H1 (cell line): Measurements from ENCODE around the gene CDC27.

Experiments used
- ATF3 ChIP-seq: IDR thresholded peaks from 2 replicates; pipeline ENCODE4 v1.6.1; 2011; ENCODE audit warnings: low read depth, mild to moderate bottlenecking, low read length; ENCODE audit not compliant: insufficient read depth
- EP300 ChIP-seq, 2 experiments: IDR thresholded peaks; 1 replicate in 1 of 2; 2 replicates in 1 of 2; pipeline ENCODE4 v1.6.1; 2011 to 2012; ENCODE audit warnings: low read depth in 2 of 2, low read length in 2 of 2, mild to moderate bottlenecking in 2 of 2, borderline replicate concordance in 1 of 2, inconsistent platforms in 1 of 2, moderate library complexity in 1 of 2
- KDM1A ChIP-seq: fragments of 200-600, 300-600 bp; sonication (generic); IDR thresholded peaks from 2 replicates; pipeline ENCODE4 v1.7.1; 2016; ENCODE audit warnings: mild to moderate bottlenecking, low read length, borderline replicate concordance
- POLR2AphosphoS5 ChIP-seq: IDR thresholded peaks from 2 replicates; pipeline ENCODE4 v1.6.1; 2011; ENCODE audit warnings: low read depth, low read length
- SP2 ChIP-seq: IDR thresholded peaks from 2 replicates; pipeline ENCODE4 v1.6.1; 2012; ENCODE audit warnings: mild to moderate bottlenecking, low read length, inconsistent platforms
- ZNF274 ChIP-seq: IDR thresholded peaks from 2 replicates; pipeline ENCODE4 v1.7.0; 2012; ENCODE audit warnings: low read length, borderline replicate concordance; ENCODE audit errors: extremely low read depth
- TF ChIP-seq, protein P1 (sequence below), 3 experiments: IDR thresholded peaks; 1 replicate in 2 of 3; 2 replicates in 1 of 3; pipeline versions ENCODE4 v1.5.1 to v1.6.1; 2011; ENCODE audit warnings: low read length in 3 of 3, mild to moderate bottlenecking in 3 of 3, inconsistent platforms in 2 of 3, low read depth in 1 of 3, moderate library complexity in 1 of 3; ENCODE audit not compliant: insufficient read depth in 1 of 3; ENCODE audit errors: control extremely low read depth in 1 of 3
- TF ChIP-seq, protein P2 (sequence below): fragments of 300-600 bp; sonication (generic); IDR thresholded peaks from 2 replicates; pipeline ENCODE4 v1.7.1; 2012; ENCODE audit warnings: low read length, moderate library complexity, mild to moderate bottlenecking, inconsistent platforms; ENCODE audit not compliant: insufficient replicate concordance

GRCh38 chr17:47170710-47171109 lies 18.4 kb downstream of the CDC27 start:
- TF ChIP-seq EP300 (IDR thresholded peaks at IDR 0.05; ENCODE audit: borderline replicate concordance in 1 of 2, low read depth in 2 of 2, low read length in 2 of 2) (no peak), SP2 (no peak), KDM1A (peak; percentile 54; the same call in 1 of the 2 replicates), ATF3 (no peak), POLR2AphosphoS5 (no peak), ZNF274 (no peak)
- TF ChIP-seq, protein P1, sequence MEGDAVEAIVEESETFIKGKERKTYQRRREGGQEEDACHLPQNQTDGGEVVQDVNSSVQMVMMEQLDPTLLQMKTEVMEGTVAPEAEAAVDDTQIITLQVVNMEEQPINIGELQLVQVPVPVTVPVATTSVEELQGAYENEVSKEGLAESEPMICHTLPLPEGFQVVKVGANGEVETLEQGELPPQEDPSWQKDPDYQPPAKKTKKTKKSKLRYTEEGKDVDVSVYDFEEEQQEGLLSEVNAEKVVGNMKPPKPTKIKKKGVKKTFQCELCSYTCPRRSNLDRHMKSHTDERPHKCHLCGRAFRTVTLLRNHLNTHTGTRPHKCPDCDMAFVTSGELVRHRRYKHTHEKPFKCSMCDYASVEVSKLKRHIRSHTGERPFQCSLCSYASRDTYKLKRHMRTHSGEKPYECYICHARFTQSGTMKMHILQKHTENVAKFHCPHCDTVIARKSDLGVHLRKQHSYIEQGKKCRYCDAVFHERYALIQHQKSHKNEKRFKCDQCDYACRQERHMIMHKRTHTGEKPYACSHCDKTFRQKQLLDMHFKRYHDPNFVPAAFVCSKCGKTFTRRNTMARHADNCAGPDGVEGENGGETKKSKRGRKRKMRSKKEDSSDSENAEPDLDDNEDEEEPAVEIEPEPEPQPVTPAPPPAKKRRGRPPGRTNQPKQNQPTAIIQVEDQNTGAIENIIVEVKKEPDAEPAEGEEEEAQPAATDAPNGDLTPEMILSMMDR (IDR thresholded peaks at IDR 0.05; ENCODE audit: control extremely low read depth in 1 of 3, insufficient read depth in 1 of 3, low read depth in 1 of 3, low read length in 3 of 3) = no peak
- TF ChIP-seq, protein P2, sequence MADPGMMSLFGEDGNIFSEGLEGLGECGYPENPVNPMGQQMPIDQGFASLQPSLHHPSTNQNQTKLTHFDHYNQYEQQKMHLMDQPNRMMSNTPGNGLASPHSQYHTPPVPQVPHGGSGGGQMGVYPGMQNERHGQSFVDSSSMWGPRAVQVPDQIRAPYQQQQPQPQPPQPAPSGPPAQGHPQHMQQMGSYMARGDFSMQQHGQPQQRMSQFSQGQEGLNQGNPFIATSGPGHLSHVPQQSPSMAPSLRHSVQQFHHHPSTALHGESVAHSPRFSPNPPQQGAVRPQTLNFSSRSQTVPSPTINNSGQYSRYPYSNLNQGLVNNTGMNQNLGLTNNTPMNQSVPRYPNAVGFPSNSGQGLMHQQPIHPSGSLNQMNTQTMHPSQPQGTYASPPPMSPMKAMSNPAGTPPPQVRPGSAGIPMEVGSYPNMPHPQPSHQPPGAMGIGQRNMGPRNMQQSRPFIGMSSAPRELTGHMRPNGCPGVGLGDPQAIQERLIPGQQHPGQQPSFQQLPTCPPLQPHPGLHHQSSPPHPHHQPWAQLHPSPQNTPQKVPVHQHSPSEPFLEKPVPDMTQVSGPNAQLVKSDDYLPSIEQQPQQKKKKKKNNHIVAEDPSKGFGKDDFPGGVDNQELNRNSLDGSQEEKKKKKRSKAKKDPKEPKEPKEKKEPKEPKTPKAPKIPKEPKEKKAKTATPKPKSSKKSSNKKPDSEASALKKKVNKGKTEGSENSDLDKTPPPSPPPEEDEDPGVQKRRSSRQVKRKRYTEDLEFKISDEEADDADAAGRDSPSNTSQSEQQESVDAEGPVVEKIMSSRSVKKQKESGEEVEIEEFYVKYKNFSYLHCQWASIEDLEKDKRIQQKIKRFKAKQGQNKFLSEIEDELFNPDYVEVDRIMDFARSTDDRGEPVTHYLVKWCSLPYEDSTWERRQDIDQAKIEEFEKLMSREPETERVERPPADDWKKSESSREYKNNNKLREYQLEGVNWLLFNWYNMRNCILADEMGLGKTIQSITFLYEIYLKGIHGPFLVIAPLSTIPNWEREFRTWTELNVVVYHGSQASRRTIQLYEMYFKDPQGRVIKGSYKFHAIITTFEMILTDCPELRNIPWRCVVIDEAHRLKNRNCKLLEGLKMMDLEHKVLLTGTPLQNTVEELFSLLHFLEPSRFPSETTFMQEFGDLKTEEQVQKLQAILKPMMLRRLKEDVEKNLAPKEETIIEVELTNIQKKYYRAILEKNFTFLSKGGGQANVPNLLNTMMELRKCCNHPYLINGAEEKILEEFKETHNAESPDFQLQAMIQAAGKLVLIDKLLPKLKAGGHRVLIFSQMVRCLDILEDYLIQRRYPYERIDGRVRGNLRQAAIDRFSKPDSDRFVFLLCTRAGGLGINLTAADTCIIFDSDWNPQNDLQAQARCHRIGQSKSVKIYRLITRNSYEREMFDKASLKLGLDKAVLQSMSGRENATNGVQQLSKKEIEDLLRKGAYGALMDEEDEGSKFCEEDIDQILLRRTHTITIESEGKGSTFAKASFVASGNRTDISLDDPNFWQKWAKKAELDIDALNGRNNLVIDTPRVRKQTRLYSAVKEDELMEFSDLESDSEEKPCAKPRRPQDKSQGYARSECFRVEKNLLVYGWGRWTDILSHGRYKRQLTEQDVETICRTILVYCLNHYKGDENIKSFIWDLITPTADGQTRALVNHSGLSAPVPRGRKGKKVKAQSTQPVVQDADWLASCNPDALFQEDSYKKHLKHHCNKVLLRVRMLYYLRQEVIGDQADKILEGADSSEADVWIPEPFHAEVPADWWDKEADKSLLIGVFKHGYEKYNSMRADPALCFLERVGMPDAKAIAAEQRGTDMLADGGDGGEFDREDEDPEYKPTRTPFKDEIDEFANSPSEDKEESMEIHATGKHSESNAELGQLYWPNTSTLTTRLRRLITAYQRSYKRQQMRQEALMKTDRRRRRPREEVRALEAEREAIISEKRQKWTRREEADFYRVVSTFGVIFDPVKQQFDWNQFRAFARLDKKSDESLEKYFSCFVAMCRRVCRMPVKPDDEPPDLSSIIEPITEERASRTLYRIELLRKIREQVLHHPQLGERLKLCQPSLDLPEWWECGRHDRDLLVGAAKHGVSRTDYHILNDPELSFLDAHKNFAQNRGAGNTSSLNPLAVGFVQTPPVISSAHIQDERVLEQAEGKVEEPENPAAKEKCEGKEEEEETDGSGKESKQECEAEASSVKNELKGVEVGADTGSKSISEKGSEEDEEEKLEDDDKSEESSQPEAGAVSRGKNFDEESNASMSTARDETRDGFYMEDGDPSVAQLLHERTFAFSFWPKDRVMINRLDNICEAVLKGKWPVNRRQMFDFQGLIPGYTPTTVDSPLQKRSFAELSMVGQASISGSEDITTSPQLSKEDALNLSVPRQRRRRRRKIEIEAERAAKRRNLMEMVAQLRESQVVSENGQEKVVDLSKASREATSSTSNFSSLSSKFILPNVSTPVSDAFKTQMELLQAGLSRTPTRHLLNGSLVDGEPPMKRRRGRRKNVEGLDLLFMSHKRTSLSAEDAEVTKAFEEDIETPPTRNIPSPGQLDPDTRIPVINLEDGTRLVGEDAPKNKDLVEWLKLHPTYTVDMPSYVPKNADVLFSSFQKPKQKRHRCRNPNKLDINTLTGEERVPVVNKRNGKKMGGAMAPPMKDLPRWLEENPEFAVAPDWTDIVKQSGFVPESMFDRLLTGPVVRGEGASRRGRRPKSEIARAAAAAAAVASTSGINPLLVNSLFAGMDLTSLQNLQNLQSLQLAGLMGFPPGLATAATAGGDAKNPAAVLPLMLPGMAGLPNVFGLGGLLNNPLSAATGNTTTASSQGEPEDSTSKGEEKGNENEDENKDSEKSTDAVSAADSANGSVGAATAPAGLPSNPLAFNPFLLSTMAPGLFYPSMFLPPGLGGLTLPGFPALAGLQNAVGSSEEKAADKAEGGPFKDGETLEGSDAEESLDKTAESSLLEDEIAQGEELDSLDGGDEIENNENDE = no peak
